Esophagus muscularis mucosa (tissue), 3 donors: ENCODE data around the gene GGT1.
"Not testable (repeated sequence)": the region's sequence is repeated elsewhere in the genome, so short reads cannot be mapped to it uniquely, and the experiment has no call there.

ENCODE experiments used
- POLR2AphosphoS5 ChIP-seq, 2 donors: sonication (generic); formaldehyde crosslinking; IDR thresholded peaks; one replicate each; pipeline ENCODE4 v1.6.1; 2017; ENCODE audit warnings: antibody characterized with exemption in 2 of 2
- TF ChIP-seq, protein P1 (sequence below), 3 experiments: fragments of 200-600 bp in 2 of 3; fragments of 450-650 bp in 1 of 3; sonication (generic) in 2 of 3; IDR thresholded peaks; one replicate each; pipeline ENCODE4 v1.5.1; 2017 to 2019; ENCODE audit warnings: antibody characterized with exemption in 3 of 3, mild to moderate bottlenecking in 2 of 3, moderate library complexity in 1 of 3

DNA sequence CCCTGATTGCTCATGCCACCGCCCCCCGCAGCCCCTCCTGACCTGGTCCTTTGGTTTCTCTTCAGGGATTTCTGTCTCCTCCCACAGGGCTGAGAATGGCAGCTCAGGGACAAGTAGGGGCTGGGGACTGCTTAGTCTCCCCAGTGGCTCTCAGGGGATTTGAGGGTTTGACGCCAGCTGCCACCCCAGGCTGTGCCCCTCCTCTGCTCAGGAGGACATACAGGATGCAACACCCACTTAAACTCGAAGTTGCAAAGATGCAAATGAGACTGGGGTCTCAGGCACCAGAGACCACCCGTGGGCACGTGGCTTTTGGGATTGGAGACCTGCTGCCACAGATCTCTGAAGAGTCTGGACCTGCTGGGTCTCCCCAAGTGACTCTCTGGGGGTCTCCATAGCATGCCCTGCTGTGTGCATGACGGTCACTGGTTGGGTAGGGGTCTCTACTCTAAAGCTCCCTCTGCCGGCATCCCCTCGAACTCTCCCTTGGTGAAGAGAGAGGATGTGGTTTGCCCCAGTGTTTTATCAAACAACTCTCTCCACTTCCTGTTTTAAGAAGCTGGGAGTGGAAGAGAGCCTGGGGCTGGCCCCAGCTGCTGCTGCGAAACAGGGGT lies 31.9 kb downstream of the GGT1 start:
- TF ChIP-seq, protein P1, sequence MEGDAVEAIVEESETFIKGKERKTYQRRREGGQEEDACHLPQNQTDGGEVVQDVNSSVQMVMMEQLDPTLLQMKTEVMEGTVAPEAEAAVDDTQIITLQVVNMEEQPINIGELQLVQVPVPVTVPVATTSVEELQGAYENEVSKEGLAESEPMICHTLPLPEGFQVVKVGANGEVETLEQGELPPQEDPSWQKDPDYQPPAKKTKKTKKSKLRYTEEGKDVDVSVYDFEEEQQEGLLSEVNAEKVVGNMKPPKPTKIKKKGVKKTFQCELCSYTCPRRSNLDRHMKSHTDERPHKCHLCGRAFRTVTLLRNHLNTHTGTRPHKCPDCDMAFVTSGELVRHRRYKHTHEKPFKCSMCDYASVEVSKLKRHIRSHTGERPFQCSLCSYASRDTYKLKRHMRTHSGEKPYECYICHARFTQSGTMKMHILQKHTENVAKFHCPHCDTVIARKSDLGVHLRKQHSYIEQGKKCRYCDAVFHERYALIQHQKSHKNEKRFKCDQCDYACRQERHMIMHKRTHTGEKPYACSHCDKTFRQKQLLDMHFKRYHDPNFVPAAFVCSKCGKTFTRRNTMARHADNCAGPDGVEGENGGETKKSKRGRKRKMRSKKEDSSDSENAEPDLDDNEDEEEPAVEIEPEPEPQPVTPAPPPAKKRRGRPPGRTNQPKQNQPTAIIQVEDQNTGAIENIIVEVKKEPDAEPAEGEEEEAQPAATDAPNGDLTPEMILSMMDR (IDR thresholded peaks at IDR 0.05) = not testable (repeated sequence)
- not testable (repeated sequence) for TF ChIP-seq POLR2AphosphoS5 (IDR thresholded peaks at IDR 0.05)
